K562 (cell line): ENCODE results near the gene SRGAP3. TPM values are rescaled to one million over a fixed set of nuclear protein-coding genes. Genes with fewer than 3 reads are reported as not detected.

Experiments used
- ATAC-seq: fragments of 200-7000 bp; cut with Tn5 transposase; 3 replicates; pipeline ENCODE4 v1.9.1; 2020; ENCODE audit warnings: moderate library complexity
- BruUV-seq: library from RNA; stranded (reverse); fragments of 400-500 nt; replicated peaks from 2 replicates; lab custom pipeline; 2021; lab: Mats Ljungman, UMichigan
- CTCF ChIA-PET: fragments of 300-600 bp; formaldehyde crosslinking; extraction: SDS; loops from one replicate; lab custom pipeline; 2021; ENCODE audit warnings: low intra/inter-chr PET ratio; lab: Yijun Ruan, JAX
- POLR2A ChIA-PET: fragments of 300-600, 350-650 bp; sonication (Branson Sonifier 250); formaldehyde crosslinking; extraction: SDS; loops from one replicate; lab custom pipeline; 2021; ENCODE audit warnings: antibody characterized with exemption, inconsistent platforms; lab: Yijun Ruan, JAX
- DNase-seq, 4 experiments: peaks; one replicate each; pipeline versions ENCODE4 v3.0.0 to v3.0.0-alpha.2; 2011 to 2018; ENCODE audit warnings: low spot score in 3 of 4, mixed read lengths in 3 of 4; ENCODE audit errors: extremely low read depth in 1 of 4
- FAIRE-seq: peaks from 2 replicates; lab custom pipeline; 2011; peaks lifted over from hg19 to GRCh38; lab: Jason Lieb, UNC
- H2AFZ ChIP-seq: 2 replicates; pipeline ENCODE4 v1.6.0; 2011; ENCODE audit warnings: low read depth, low read length, control low read depth, inconsistent platforms
- H3K27ac ChIP-seq: fragments of 200-600 bp; 3 replicates; pipeline ENCODE4 v1.8.0; 2011; ENCODE audit warnings: low read depth, mild to moderate bottlenecking, control low read depth, inconsistent platforms, low read length, moderate library complexity, mixed read lengths; ENCODE audit errors: extremely low read depth
- H3K27me3 ChIP-seq, 2 experiments: fragments of 300-600 bp in 1 of 2; 2 replicates in 1 of 2; 3 replicates in 1 of 2; pipeline versions ENCODE4 v1.6.0 to v1.8.0; 2011; ENCODE audit warnings: inconsistent platforms in 2 of 2, low read length in 2 of 2, mild to moderate bottlenecking in 1 of 2, mixed read lengths in 1 of 2, moderate library complexity in 1 of 2; ENCODE audit not compliant: control insufficient read depth in 2 of 2, insufficient read depth in 2 of 2
- H3K36me3 ChIP-seq: fragments of 300-600 bp; 3 replicates; pipeline ENCODE4 v1.8.0; 2011; ENCODE audit warnings: mild to moderate bottlenecking, low read length, inconsistent platforms; ENCODE audit not compliant: control insufficient read depth, insufficient read depth
- H3K4me1 ChIP-seq, 2 experiments: fragments of 200-600 bp in 1 of 2; replicated peaks in 1 of 2; 2 replicates in 1 of 2; 3 replicates in 1 of 2; pipeline versions ENCODE4 v1.5.1 to v1.8.0; 2011; ENCODE audit warnings: inconsistent platforms in 2 of 2, low read length in 2 of 2, mild to moderate bottlenecking in 1 of 2, mixed read lengths in 1 of 2, moderate library complexity in 1 of 2; ENCODE audit not compliant: control insufficient read depth in 2 of 2, insufficient read depth in 2 of 2
- H3K4me2 ChIP-seq: 2 replicates; pipeline ENCODE4 v1.6.1; 2011; ENCODE audit warnings: low read length, control low read depth, inconsistent platforms, mixed read lengths; ENCODE audit not compliant: insufficient read depth
- H3K4me3 ChIP-seq: fragments of 200-600 bp; sonication (generic), shearing (Covaris generic); 2 replicates; pipeline ENCODE4 v1.5.1; 2016; ENCODE audit warnings: control low read depth, inconsistent platforms
- H3K79me2 ChIP-seq: fragments of 200-600 bp; 3 replicates; pipeline ENCODE4 v1.8.0; 2011; ENCODE audit warnings: low read length, inconsistent platforms; ENCODE audit not compliant: control insufficient read depth, insufficient read depth
- H3K9ac ChIP-seq, 2 experiments: 2 replicates each; pipeline versions ENCODE4 v1.6.0 to v1.6.1; 2011; ENCODE audit warnings: low read depth in 2 of 2, low read length in 2 of 2, control low read depth in 1 of 2, inconsistent platforms in 1 of 2, mild to moderate bottlenecking in 1 of 2, mixed read lengths in 1 of 2; ENCODE audit not compliant: insufficient read depth in 1 of 2
- H3K9me1 ChIP-seq: one replicate; pipeline ENCODE4 v1.6.0; 2011; ENCODE audit warnings: inconsistent platforms, mild to moderate bottlenecking, low read length, moderate library complexity; ENCODE audit not compliant: control insufficient read depth, insufficient read depth
- H3K9me3 ChIP-seq: replicated peaks from 2 replicates; pipeline ENCODE4 v1.5.1; 2011; ENCODE audit warnings: low read depth, low read length, inconsistent platforms; ENCODE audit not compliant: control insufficient read depth, insufficient read depth
- H4K20me1 ChIP-seq: replicated peaks from 2 replicates; pipeline ENCODE4 v1.6.1; 2011; ENCODE audit warnings: low read length, inconsistent platforms, mixed read lengths; ENCODE audit not compliant: control insufficient read depth, insufficient read depth
- ATF7 ChIP-seq: fragments of 450-650 bp; IDR thresholded peaks from 2 replicates; pipeline ENCODE4 v1.7.1; 2014; ENCODE audit warnings: mild to moderate bottlenecking, moderate library complexity
- FOSL1 ChIP-seq: fragments of 200-800 bp; sonication (Bioruptor generic); conservative IDR thresholded peaks from 2 replicates; pipeline ENCODE4 v1.6.1; 2016; ENCODE audit warnings: missing genetic modification characterization, missing compliant biosample characterization
- SPI1 ChIP-seq: IDR thresholded peaks from 2 replicates; pipeline ENCODE4 v1.6.1; 2011; ENCODE audit warnings: low read depth, low read length, control low read depth, borderline replicate concordance
- ZNF165 ChIP-seq: fragments of 250-450 bp; sonication (Bioruptor Pico); IDR thresholded peaks from 2 replicates; pipeline ENCODE4 v1.4.0; 2020; ENCODE audit warnings: borderline replicate concordance
- ZNF384 ChIP-seq: IDR thresholded peaks from 2 replicates; pipeline ENCODE4 v1.6.1; 2012; ENCODE audit warnings: low read depth, low read length, improper control_type of control experiment
- WGBS: fragments of 100-300 bp; shearing (Covaris generic); methylation state at CpG from one replicate; pipeline ENCODE4 v1.1.6; 2016; ENCODE audit warnings: low coverage, mixed read lengths; ENCODE audit not compliant: insufficient coverage; ENCODE audit errors: missing lambda C conversion rate; 5-methylcytosine and 5-hydroxymethylcytosine counted together
- in situ Hi-C: fragments of 300-500 bp; cut with MboI; formaldehyde crosslinking; loops from 4 replicates; pipeline ENCODE4 v1.15.0; 2018; ENCODE audit warnings: inconsistent platforms, mixed read lengths
- intact Hi-C: fragments of 100-400 bp; cut with micrococcal nuclease; formaldehyde crosslinking; loops from 2 replicates; pipeline ENCODE4 v1.14.2; 2022
- polyA plus RNA-seq, 8 experiments: library from polyadenylated mRNA; depleted of rRNA in 4 of 8; stranded (reverse) in 5 of 8; unstranded in 3 of 8; fragments of >200 nt; fragmentation: Nextera tagmentation in 2 of 8; fragmentation: Illumina TruSeq in 1 of 8; extraction: Ambion mirVana in 2 of 8; extraction: Trizol in 1 of 8; gene quantifications; 2 replicates each; pipeline versions ENCODE4 v1.2.1 to v1.2.3, GENCODE V29; 2011 to 2014; ENCODE audit warnings: inconsistent platforms in 1 of 8, missing spikeins in 1 of 8
- total RNA-seq, 7 experiments: library from RNA; depleted of rRNA in 6 of 7; stranded (reverse); fragments of >200 nt in 6 of 7; fragmentation: Illumina TruSeq in 2 of 7; extraction: Trizol in 2 of 7; gene quantifications; 2 replicates each; pipeline versions ENCODE4 v1.2.1 to v1.2.3, GENCODE V29; 2011 to 2021; ENCODE audit warnings: low replicate concordance in 1 of 7
- TF ChIP-seq, protein P1 (sequence below): fragments of 250-450 bp; sonication (Bioruptor Pico); IDR thresholded peaks from 2 replicates; pipeline ENCODE4 v1.5.0; 2021; ENCODE audit warnings: mild to moderate bottlenecking, borderline replicate concordance
- TF ChIP-seq, protein P2 (sequence below): IDR thresholded peaks from 3 replicates; pipeline ENCODE4 v1.6.1; 2011; ENCODE audit warnings: borderline replicate concordance, mild to moderate bottlenecking; ENCODE audit not compliant: insufficient read length, insufficient read depth
- TF ChIP-seq, protein P3 (sequence below): fragments of 450-650 bp; formaldehyde crosslinking; IDR thresholded peaks from 2 replicates; pipeline ENCODE4 v1.4.0; 2020; ENCODE audit warnings: mild to moderate bottlenecking, moderate library complexity

The SRGAP3 gene
- total and polyA plus RNA-seq, 9 of the 15 experiments (the other 6 are each of a cell fraction or from before 2014, with no cell fraction given): 0.11 to 0.85 (median 0.35) TPM; not detected in 2

DNA sequence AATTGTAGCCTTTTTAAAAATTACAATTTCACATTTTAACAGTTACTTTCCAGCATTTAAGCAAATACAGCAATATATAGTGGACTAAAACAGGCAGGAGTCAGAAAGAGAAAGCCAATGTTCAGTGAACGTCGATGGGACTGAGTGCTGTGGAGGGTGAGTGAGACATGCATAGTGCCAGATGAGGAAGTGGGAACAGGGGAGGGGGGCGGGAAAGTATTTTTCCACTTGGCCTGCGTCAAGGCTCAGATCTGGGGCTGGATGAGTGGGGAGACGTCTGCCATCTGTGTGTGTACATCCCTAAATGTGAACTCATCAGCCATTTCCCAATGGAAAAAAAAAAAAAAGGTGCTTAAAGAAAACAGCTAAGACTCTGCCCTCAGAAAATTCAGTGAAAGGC lies 266.9 kb downstream of the SRGAP3 start:
- Histone ChIP-seq H2AFZ (no peak overlapping the region), H3K4me2 (no peak overlapping the region), H3K9me1 (no peaks in the 10 kb centered on the region), H3K4me1 (peaks cover 0 to 8% of the 10 kb centered on the region in 2 experiments; a peak in 2 of 5 replicates), H3K79me2 (no peaks in the 10 kb centered on the region), H3K9me3 (no peaks in the 10 kb centered on the region), H3K36me3 (no peaks in the 10 kb centered on the region), H4K20me1 (no peaks in the 10 kb centered on the region), H3K9ac (no peak overlapping the region), H3K27ac (no peak overlapping the region), H3K4me3 (no peak overlapping the region), H3K27me3 (peaks cover 48 to 64% of the 10 kb centered on the region in 2 experiments)
- FAIRE-seq (no peak), DNase-seq (no peak), ATAC-seq (no peak)
- TF ChIP-seq SPI1 (peak; percentile 73), ATF7 (no peak)
- no TSS peak for BruUV-seq
- CTCF ChIA-PET: no interaction called here
- POLR2A ChIA-PET: interaction anchor here (0.6 kb wide), 1 partner anchor 216 kb away, joined by 3 read pairs; no protein-coding TSS in a partner anchor
- intact Hi-C loops (loop anchor here (10.0 kb wide), 1 partner anchor 502 kb away; no protein-coding TSS in a partner anchor), in situ Hi-C loops (no loop called here)
- WGBS: 2% methylated on average over 4 of the region's 5 CpGs

DNA sequence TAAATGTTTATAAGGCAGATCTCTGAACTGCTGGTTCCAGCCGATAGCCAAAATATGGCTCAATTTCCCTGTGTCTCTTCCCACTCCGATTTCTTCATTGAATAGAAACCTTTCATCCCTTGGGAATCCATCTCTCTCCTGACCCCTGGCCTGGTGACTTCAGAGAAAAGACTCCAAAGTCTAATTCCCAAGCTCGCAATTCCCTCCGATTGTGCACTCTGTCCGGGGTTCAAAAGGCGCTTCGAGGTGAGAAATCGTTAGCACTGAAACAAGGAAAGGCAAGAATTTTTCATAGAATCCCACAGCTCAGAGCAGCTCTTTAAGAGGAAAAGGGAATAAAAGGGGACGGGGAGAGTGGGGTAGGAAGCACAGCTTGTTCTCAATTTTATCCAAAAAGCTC lies 267.7 kb downstream of the SRGAP3 start:
- Histone ChIP-seq H3K36me3 (no peaks in the 10 kb centered on the region), H3K9me1 (no peaks in the 10 kb centered on the region), H2AFZ (no peak overlapping the region), H3K27me3 (peaks cover 48 to 63% of the 10 kb centered on the region in 2 experiments), H3K9ac (no peak overlapping the region), H3K79me2 (no peaks in the 10 kb centered on the region), H4K20me1 (no peaks in the 10 kb centered on the region), H3K4me3 (no peak overlapping the region), H3K4me2 (no peak overlapping the region), H3K9me3 (no peaks in the 10 kb centered on the region), H3K4me1 (peaks cover 0 to 8% of the 10 kb centered on the region in 2 experiments; a peak in 2 of 5 replicates), H3K27ac (no peak overlapping the region)
- whole genome bisulfite sequencing: 3% methylated on average over 9 of the region's 9 CpGs
- ChIA-PET POLR2A (interaction anchor here (1.1 kb wide), 1 partner anchor 28 kb away, joined by 3 read pairs; no protein-coding TSS in a partner anchor), CTCF (no interaction called here)
- FAIRE-seq (no peak), DNase-seq (no peak), ATAC-seq (no peak)
- in situ Hi-C loops (no loop called here), intact Hi-C loops (loop anchor here (10.0 kb wide), 1 partner anchor 503 kb away; no protein-coding TSS in a partner anchor)
- no TSS peak for BruUV-seq
- TF ChIP-seq, protein P1, sequence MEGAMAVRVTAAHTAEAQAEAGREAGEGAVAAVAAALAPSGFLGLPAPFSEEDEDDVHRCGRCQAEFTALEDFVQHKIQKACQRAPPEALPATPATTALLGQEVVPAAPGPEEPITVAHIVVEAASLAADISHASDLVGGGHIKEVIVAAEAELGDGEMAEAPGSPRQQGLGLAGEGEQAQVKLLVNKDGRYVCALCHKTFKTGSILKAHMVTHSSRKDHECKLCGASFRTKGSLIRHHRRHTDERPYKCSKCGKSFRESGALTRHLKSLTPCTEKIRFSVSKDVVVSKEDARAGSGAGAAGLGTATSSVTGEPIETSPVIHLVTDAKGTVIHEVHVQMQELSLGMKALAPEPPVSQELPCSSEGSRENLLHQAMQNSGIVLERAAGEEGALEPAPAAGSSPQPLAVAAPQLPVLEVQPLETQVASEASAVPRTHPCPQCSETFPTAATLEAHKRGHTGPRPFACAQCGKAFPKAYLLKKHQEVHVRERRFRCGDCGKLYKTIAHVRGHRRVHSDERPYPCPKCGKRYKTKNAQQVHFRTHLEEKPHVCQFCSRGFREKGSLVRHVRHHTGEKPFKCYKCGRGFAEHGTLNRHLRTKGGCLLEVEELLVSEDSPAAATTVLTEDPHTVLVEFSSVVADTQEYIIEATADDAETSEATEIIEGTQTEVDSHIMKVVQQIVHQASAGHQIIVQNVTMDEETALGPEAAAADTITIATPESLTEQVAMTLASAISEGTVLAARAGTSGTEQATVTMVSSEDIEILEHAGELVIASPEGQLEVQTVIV: no peak
- TF ChIP-seq ZNF384 (no peak), ZNF165 (no peak), FOSL1 (no peak)
- TF ChIP-seq, protein P2, sequence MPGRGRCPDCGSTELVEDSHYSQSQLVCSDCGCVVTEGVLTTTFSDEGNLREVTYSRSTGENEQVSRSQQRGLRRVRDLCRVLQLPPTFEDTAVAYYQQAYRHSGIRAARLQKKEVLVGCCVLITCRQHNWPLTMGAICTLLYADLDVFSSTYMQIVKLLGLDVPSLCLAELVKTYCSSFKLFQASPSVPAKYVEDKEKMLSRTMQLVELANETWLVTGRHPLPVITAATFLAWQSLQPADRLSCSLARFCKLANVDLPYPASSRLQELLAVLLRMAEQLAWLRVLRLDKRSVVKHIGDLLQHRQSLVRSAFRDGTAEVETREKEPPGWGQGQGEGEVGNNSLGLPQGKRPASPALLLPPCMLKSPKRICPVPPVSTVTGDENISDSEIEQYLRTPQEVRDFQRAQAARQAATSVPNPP: no peak
- TF ChIP-seq, protein P3, sequence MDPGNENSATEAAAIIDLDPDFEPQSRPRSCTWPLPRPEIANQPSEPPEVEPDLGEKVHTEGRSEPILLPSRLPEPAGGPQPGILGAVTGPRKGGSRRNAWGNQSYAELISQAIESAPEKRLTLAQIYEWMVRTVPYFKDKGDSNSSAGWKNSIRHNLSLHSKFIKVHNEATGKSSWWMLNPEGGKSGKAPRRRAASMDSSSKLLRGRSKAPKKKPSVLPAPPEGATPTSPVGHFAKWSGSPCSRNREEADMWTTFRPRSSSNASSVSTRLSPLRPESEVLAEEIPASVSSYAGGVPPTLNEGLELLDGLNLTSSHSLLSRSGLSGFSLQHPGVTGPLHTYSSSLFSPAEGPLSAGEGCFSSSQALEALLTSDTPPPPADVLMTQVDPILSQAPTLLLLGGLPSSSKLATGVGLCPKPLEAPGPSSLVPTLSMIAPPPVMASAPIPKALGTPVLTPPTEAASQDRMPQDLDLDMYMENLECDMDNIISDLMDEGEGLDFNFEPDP (CRISPR knock-in tag): no peak
